ENCODE measurements around the gene TMEM88.

GRCh38 chr17:7886227-7887037, 31.6 kb downstream of the TMEM88 start:
- TF ChIP-seq EZH2 (IDR thresholded peaks at IDR 0.05; ENCODE audit: low read length, unreplicated experiment) (no peak), CTCF (conservative IDR thresholded peaks at IDR 0.05; ENCODE audit: low read depth, low read length) (no peak)

Measured in PC-3 (cell line).